DMS114 treated with DMSO at 0.1 percent for 48 hours (cell line): ENCODE measurements around the gene ATP10B.
"Not testable (repeated sequence)": the region's sequence is repeated elsewhere in the genome, so short reads cannot be mapped to it uniquely, and the experiment has no call there.

ENCODE experiments used
- DNase-seq: peaks from one replicate; lab custom pipeline; 2025; ENCODE audit not compliant: unreplicated experiment; lab: John Stamatoyannopoulos, UW

The ATP10B gene

GRCh38 chr5:160769301-160769700 lies 82.7 kb downstream of the ATP10B start:
- DNase-seq, result no peak

GRCh38 chr5:160767062-160767461 lies 84.9 kb downstream of the ATP10B start:
- no peak for DNase-seq

GRCh38 chr5:160760008-160760407 lies 92.0 kb downstream of the ATP10B start:
- no peak for DNase-seq

- no peak for DNase-seq
These were observed 94.8 kb downstream of the ATP10B start for GRCh38 chr5:160757194-160757593.

- DNase-seq, result no peak
These were observed 100.9 kb downstream of the ATP10B start for GRCh38 chr5:160750938-160751657.

GRCh38 chr5:160749682-160750081 lies 102.3 kb downstream of the ATP10B start:
- no peak for DNase-seq

GRCh38 chr5:160749026-160749425 lies 103.0 kb downstream of the ATP10B start:
- DNase-seq, result no peak

- DNase-seq, result no peak
These were observed 104.0 kb downstream of the ATP10B start for GRCh38 chr5:160747987-160748386.

- no peak for DNase-seq
These were observed 104.5 kb downstream of the ATP10B start for GRCh38 chr5:160747559-160747958.

GRCh38 chr5:160744268-160745101 lies 107.5 kb downstream of the ATP10B start:
- no peak for DNase-seq

- DNase-seq, result no peak
These were observed 109.0 kb downstream of the ATP10B start for GRCh38 chr5:160743027-160743426.

GRCh38 chr5:160742446-160742845 lies 109.6 kb downstream of the ATP10B start:
- no peak for DNase-seq

- DNase-seq, result no peak
These were observed 124.6 kb downstream of the ATP10B start for GRCh38 chr5:160727296-160727997.

GRCh38 chr5:160726721-160727120 lies 125.3 kb downstream of the ATP10B start:
- no peak for DNase-seq

GRCh38 chr5:160720822-160721221 lies 131.2 kb downstream of the ATP10B start:
- no peak for DNase-seq

- DNase-seq, result not testable (repeated sequence)
These were observed 136.5 kb downstream of the ATP10B start for GRCh38 chr5:160715508-160715907.

- no peak for DNase-seq
These were observed 148.3 kb downstream of the ATP10B start for GRCh38 chr5:160703547-160704189.

GRCh38 chr5:160702934-160703333 lies 149.1 kb downstream of the ATP10B start:
- no peak for DNase-seq

GRCh38 chr5:160702311-160702803 lies 149.7 kb downstream of the ATP10B start:
- no peak for DNase-seq

- DNase-seq, result no peak
These were observed 150.6 kb downstream of the ATP10B start for GRCh38 chr5:160701403-160701802.

GRCh38 chr5:160699301-160699700 lies 152.7 kb downstream of the ATP10B start:
- no peak for DNase-seq
